GM21515 (cell line): ENCODE data around the gene GSG1L.

ENCODE experiments used
- ATAC-seq: cut with Tn5 transposase; IDR thresholded peaks from one replicate; pipeline ENCODE4 v1.9.1; 2021; ENCODE audit not compliant: unreplicated experiment

GSG1L gene

DNA sequence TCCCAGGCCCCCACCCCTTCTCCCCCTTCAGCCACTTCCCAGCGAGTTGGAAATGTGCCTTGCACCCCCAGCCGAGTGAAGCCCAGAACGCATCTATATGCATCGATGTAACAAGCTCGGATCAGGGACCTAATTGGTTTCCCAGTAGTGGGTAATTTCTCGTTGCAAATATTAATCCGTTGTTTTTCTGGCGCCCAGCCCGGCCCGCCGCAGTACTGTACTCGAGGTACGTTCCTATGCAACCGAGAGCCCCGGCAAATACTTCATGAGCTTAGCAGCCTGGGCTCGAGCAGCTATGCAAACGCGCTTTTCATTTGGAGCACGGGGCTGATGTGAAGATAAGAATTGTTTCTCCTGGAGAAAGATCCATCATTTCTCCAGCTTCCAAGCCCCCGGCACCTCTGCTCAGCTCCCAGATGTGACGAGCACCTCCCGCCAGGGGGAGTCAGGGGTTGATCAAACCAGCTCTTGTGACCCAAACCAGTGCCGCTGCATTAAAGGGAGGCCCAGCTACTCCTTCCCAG, 283.8 kb downstream of the GSG1L start:
- no peak for ATAC-seq

DNA sequence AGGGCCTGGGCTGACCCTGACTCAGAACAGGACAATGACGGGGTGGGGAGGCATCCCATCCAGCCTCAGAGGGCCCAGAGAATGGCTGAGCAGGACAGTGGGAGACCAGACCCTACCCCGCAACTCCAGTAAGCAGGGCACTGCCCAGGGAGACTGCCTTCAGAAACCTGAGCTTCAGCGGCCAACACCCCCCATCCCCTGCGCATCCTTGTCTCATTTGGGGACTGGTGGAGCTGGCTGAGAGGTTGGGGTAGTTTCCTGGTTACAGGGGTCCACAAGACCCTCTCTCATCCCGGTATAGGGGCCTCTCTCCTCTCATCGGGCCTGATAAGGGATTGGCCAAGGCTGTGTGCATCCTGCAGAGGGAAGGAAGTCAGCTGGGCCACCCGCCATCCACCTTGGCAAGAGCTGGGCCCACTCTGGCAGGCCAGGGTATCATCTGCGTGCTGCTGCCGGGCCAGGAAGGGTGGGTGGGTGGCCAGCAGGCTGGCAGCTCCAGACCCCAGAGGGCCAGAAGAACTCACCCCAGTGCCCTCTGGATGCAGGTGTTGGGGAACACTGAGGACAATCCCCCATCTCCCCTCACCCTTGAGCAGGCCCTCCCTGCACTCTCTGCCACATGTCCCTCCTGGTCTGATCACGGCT, 284.5 kb downstream of the GSG1L start:
- ATAC-seq: no peak

DNA sequence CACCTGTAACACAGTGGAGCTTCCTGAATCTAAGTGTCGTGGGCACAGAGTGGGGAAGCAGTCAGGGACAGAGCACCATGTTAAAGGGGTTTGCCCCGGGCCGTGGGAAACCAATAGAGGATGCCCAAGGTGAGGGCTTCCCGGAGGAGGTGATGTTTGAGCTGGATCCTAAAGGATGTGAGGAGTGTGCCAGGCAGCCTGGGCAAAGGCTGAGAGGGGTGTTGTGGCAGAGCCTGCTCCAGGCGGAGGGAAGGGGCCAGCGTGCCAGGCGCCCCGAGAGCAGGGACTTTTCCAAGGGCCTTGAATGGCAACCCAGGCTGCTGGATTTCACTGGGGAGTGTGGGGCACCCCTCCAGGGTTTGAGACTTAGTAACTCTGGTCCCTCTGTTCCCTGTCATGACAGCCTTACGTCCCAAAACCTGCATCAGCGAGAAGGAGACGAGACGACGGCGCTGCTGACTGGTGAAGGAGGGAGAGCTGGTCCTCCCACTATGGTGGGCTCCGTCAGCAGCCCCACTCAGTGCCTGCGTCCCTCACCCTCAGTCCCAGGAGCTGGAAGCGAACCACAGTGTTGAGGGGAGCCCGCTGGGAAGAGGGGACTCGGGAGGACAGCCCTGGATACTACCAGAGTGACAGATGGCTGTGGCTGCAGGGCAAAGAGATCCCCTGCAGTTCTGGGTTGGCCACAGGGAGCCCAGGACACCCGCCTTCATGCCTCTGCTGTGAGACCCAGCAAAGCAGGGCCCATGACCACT, 285.2 kb downstream of the GSG1L start:
- no peak for ATAC-seq

DNA sequence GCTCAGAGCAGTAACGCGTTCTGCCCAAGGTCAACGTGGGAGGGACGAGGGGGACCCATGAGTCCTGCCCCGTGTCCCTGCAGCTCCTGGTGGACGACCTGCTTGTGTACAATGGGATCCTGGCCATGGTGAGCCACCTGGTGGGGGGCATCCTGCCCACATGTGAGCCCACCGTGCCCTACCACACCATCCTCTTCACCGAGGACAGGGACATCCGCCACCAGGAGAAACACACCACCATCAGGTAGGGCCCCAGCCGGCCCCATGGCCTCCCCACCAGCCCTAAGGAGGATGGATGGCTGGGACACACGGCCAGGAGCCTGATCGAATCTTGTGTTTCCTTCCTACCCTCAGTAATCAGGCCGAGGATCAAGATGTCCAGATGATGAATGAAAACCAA, 286.0 kb downstream of the GSG1L start:
- no peak for ATAC-seq

DNA sequence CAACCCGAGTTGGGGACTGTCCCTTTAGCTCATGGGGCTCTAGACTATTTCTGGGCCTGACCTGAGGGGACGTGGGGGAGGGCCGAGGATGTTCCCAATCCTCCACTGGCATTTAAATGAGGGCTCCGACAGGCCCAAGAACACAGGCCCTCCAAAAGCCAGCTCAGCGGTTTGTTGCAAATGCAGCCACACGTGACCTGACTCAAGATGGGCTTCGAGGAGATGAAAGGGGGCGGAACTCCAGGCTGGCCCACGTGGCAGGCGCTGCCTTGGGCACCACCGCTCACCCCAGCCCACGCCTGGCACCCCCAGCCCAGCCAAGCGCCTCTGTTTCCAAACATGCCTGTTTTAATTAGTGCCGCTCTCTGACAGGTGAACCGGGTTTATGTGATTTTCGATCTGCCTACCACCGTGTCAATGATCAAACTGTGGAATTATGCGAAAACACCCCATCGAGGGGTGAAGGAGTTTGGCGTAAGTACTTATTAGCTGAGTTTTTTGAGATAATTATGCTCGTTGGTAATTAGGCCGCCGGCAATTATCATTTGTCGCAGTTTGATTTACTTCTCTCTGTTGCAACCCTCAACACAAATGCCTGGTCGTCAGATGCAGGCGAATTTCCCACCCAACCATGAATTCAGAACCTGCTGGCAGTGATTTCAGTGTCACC, 286.8 kb downstream of the GSG1L start:
- ATAC-seq: no peak

DNA sequence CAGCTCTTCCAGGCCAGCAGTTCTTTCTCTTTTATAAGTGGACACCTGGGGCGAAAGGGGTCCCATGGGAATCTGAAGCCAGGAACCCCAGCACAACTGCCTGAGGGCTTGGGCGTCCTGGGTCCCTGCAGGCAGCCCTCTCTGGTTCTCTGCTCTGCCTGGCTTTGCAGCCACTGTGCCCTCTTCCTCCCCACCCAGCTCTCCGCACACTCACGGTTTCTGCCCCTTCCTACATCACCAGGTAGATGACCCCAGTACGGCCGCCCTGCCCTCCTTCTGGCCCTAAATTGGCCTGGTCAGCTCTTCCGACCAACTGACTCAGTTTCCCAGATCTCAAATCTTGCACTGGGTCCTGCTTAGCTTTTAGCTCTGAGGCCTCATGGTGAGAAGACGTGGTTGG, 288.3 kb downstream of the GSG1L start:
- ATAC-seq: no peak

DNA sequence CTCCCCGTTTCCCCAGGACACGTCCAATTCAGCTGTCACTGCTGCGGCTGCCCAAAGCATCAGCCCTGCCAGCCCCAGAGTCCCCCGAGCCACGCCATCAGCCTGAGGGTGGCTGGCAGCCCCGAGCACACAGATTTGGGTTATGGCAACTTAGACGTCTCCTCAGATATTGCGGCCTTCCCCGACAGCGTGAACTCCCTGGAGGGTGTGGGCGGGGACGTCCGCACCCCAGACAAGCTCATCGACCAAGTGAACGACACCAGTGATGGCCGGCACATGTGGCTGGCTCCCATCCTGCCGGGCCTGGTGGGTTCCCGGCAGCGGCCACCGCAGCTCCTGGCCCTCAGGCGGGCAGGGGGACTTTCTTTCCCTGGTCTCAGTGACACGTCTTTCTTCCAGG, 288.7 kb downstream of the GSG1L start:
- ATAC-seq: no peak

DNA sequence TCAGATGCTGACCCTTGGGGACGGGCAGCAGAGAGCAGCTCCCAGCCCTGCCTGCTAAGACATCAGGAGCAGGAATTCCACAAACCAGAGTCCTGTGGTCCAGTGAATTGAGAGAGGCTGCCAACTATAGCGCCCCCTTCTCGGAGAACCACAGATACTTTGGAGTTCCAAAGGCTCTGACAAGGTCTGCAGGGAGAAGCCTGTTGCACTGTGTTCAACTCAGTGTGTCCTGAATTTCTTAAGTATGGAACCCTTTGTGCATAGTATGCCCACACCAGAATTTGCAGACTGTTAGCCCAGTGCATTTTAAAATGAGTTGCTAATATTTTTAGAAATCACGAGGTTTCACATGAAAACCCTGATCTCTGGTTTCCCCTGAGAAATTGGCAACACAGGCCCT, 290.2 kb downstream of the GSG1L start:
- no peak for ATAC-seq

DNA sequence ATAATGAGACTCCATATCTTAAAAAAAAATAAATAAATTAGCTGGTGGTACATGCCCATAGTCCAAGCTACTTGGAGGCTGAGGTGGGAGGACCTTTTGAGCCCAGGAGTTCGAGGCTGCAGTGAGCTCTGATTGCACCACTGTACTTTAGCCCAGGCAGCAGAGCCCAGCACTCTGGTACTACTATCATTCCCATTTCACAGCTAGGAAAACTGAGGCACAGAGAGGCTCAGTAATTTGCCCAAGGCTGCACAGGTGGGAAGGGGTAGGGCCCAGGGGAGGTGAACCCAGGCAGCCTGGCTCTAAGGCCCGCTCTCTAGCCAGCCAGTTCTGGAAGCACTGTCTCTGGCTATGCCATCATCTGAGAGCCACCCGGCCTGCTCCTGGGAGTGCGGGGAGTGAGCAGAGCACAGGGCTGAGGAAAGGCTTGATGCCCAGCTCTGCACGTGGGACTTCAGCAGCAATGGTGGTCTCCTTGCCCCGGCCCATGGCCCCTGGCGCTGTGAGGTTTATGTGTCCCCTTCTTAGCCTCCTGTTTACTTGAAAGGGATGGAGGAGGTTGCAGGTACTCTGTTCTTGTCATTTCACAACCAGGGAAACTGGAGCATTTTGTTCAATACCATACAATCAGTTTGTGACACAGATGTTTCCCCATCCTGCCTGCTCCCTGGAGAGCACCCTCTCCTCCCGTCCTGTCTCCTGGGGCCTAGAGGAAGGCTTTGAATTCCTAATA, 291.3 kb downstream of the GSG1L start:
- no peak for ATAC-seq

DNA sequence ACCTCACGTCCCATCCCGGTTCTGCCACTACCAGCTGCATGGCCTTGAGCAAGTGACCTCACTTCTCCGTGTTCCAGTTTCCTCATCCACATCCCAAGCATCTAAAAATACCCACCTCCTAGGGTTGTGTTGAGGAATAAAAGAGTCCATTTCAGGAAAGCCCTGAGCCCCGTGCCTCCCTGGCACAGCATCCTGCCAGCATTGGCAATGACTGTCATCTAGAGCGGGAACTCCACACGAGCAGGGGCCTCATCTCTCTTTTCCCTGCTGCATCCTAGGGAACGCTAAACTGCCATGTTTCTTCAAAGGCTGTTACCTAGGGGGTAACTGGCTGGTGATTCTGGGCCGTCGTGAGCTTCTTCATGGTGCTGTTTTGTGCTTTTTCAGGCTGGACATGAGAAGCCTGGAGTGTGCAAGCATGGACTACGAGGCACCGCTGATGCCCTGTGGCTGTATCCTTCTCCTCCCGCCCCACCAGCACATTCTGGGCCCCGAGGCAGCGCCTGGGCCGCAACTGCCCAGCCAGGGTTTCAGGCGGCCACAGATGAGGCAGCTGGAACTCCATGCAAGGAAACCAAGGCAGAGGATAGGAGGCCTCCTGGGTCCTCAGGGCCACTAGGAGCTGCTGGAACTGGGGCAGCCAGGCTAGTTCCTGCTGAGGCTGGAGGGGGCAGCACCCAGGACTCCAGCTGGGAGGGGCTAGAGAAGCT, 292.2 kb downstream of the GSG1L start:
- no peak for ATAC-seq

DNA sequence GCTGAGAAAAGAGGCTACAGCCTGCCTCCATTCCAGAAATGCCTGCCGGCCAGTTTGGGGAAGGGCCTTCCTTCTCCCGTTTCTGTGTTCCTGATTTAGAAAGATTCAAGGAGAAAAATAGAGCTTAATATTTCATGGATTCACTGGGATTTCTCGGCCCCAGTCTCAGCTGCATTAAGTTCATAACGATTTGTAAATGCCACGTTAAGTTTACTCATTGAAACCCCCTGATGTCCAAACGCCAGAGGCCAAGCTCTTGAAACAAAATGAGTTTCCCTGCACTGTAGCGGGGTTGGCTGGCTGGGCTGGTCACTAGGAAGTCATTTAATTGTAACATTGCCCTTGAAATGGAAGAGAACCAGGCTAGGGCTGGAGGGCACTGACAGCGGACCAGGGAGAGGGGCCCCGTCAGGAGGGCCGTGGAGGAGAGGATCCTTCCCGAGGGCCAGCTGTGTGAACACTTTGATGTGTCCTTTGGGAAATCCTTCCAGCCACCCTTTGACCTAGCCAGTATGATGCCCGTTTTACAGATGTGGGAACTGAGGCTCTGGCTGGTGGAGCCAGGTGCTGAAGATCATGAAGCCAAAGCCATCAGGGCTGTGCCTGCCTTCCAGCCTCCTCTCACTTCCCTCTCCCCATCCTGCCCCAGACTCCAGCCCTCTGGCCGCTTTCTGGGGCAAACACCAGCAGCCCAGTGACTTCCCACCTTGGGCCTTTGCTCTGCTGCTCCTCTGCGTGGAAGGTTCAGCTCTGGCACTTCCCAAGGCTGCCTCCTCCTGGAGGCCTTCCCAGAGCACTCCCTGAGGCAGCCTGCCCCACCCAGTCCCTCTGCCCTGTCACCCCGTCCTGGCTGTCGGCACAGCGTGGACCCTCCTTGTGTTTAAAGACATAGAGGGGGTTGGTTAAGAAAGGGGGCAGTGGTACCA, 293.0 kb downstream of the GSG1L start:
- no peak for ATAC-seq

DNA sequence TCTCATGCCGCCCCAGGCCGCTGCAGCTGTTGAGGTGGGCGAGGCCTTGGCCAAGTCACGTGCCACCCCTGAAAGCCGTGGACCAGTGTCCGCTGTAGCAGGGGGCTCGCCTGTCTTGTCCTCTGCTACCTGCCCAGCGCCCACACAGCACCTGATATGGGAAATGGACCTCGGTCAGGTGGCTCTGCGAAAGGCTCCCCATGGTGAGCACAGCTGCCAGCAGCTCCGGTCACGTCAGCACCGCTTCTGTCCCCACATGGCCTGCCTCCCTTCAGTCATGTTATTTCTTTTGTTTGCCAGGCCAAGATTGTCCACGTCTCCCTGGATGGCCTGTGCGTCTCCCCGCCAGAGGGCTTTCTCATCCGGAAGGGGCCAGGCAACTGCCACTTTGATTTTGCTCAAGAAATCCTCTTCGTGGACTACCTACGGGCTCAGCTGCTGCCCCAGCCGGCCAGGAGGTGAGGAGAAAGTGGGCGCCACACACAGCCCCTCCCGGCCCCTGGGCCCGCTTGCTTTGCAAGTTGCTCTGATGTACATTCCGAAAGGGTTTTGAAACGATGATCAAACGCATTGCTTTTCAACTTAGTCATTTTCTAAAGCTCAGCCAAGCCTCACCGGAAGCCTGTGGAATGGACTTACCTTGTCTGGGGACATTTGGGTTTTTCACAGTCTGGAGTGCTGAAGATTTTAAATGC, 293.8 kb downstream of the GSG1L start:
- no peak for ATAC-seq

DNA sequence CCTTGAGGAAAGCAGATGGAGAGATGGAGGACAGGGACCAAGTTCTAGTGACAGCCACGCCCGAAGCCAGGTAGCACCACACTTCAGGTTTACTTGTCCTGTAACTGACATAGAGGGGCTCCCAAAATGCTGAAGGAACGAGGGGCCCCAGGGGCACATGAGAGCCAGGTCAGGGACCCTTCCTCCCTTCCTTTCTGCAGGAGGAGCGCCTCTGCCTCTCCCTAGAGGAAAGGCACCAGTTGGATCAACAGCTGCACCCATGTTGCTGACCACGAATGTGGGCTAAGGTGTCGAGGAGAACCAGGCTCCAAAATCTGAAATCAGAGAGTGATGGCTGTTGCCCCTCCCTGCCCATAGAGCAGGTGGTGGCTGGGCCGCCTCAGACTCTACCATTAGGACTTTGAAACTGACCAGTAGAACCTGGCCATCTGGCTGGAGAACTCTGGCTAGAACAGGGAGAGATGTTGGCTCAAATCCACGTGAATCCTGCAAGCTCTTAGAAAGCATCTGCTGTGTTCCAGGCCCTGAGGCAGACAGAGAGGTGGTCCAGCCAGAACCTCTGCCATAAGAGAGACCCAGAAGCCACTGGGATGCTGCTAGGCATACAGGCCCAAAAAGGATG, 294.8 kb downstream of the GSG1L start:
- ATAC-seq: no peak

DNA sequence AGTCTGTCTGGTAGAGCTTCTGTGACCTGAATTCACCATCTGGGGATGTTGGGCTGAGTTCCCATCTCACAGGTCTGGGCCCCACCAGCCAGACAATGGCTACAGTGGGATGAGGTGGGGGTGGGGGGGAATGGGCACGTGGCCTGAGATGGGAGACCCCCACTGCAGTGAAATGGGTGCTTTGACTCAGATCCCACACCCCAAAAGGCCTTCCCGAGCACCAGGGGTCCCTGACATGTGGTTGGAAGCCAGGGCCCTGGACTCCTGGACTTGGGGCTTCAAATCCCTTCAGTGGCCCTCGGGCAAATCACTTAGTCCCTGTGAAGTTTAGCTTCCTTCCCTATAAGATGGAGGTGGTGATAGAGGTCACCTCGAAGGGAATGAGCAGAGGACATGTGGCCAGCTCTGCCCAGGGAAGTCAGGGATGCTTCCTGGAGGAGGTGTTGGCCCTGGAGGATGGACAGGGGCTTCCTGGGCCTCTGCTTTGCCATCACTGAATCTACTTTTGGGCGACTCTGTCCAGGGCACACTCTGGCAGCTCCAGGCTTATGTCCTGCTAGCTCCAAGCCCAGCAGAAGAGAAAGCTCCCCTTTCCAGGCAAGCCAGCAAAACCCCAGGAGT, 295.4 kb downstream of the GSG1L start:
- ATAC-seq: no peak

DNA sequence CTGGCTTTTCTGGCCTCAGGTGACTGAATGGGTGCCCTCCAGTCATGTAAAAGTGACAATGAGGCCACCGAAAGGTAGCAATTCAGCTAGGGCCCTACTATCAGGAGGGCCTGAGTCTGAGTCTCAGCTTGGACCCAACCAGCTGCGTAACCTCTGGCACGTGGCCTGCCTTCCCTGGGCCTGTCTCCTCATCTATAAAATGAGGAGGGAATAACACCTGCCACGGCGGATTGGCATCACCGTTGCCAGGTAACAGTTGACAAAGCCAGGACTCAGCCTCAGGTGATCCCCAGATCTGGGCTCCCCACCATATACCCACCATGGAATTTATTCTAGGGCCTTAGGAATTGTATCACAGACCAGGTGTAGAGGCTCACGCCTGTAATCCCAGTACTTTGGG, 296.4 kb downstream of the GSG1L start:
- ATAC-seq: no peak

DNA sequence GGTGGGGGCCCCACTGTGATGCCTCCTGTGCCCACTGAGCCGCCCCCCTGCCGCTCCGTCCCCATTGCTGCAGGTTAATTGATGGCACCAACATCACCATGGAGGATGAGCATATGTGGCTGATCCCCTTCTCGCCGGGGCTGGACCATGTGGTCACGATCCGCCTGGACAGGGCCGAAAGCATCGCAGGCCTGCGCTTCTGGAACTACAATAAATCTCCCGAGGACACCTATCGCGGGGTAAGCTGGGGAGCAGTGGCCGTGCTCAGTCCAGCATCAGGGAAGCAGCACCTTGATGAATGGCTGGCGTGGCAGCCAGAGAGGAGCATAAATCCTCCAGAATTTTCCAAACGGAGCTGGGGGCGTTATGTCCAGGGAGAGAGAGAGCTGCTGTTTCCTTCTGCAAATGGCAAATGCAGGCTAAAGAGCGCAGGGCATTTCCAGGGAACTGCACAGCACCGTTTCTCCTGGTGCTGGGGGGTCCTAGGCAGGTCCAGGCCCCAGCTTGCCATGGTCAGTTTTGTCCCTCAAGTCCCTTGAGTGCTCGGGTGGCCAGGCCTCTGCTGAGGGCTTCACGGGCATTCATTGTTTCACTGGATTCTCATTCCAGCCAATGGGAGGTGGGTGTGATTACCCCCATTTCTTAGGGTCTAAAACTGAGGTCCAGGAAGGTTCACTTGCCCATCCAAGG, 297.1 kb downstream of the GSG1L start:
- no peak for ATAC-seq

DNA sequence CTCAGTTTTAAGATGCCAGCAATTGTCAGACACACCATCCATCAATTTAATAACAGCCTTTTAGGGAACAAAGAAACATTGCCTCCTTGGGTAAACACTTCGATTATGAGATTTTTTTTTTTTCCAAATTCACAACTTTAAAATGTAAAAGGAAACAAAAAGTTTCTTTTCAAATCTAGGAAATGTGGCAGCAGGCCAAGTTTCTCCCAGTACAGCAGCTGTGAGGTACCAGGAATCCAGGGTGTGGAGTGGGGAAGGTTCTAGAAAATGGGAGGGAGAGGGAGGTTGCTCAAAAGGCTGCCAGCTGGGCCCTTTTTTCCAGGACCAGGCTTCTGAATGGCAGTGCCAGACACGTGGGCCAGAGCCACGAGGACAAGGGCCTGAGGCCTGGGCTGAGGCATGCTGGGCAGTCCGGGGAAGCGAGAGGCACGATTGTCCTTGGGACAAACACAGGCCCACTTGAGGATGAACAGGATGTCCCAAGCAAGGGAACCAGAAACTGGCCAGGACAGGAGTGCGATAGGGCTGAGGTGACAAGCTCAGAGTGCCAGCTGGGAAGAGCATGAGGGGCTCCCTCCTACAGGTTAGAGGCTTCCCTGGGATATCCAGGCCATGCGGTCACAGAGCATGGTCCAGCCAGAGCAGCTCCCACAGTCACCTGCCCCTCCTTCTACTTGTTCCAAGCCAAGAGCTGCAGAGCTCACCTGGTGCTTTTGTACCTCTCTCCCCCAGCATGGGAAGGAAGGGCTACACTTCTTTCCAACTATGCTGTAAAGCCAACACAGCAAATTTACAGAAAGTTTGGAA, 298.4 kb downstream of the GSG1L start:
- no peak for ATAC-seq
